Measurements from ENCODE around the gene HIRA.
"Not testable (repeated sequence)": the region's sequence is repeated elsewhere in the genome, so short reads cannot be mapped to it uniquely, and the experiment has no call there.

Gene HIRA

GRCh38 chr22:19383292-19383691 lies 48.2 kb downstream of the HIRA start:
- DNase-seq (ENCODE audit: low read depth, low spot score) = no peak

GRCh38 chr22:19382240-19382639 lies 49.3 kb downstream of the HIRA start:
- DNase-seq (ENCODE audit: low read depth, low spot score) = no peak

GRCh38 chr22:19378344-19378674 lies 53.2 kb downstream of the HIRA start:
- DNase-seq (ENCODE audit: low read depth, low spot score) = no peak

- DNase-seq (ENCODE audit: low read depth, low spot score) = no peak
These were observed 53.8 kb downstream of the HIRA start for GRCh38 chr22:19377565-19378343.

- DNase-seq (ENCODE audit: low read depth, low spot score) = no peak
These were observed 54.6 kb downstream of the HIRA start for GRCh38 chr22:19376971-19377370.

- DNase-seq (ENCODE audit: low read depth, low spot score) = no peak
These were observed 55.3 kb downstream of the HIRA start for GRCh38 chr22:19376247-19376646.

- no peak for DNase-seq (ENCODE audit: low read depth, low spot score)
These were observed 56.1 kb downstream of the HIRA start for GRCh38 chr22:19375435-19375834.

- DNase-seq (ENCODE audit: low read depth, low spot score) = no peak
These were observed 57.1 kb downstream of the HIRA start for GRCh38 chr22:19374410-19374809.

- DNase-seq (ENCODE audit: low read depth, low spot score) = no peak
These were observed 58.1 kb downstream of the HIRA start for GRCh38 chr22:19373450-19373849.

GRCh38 chr22:19371893-19372292 lies 59.6 kb downstream of the HIRA start:
- no peak for DNase-seq (ENCODE audit: low read depth, low spot score)

- no peak for DNase-seq (ENCODE audit: low read depth, low spot score)
These were observed 62.7 kb downstream of the HIRA start for GRCh38 chr22:19368876-19369275.

GRCh38 chr22:19367763-19368367 lies 63.7 kb downstream of the HIRA start:
- DNase-seq (ENCODE audit: low read depth, low spot score) = no peak

GRCh38 chr22:19363541-19363940 lies 68.0 kb downstream of the HIRA start:
- DNase-seq (ENCODE audit: low read depth, low spot score) = not testable (repeated sequence)

- no peak for DNase-seq (ENCODE audit: low read depth, low spot score)
These were observed 69.9 kb downstream of the HIRA start for GRCh38 chr22:19361501-19362103.

- no peak for DNase-seq (ENCODE audit: low read depth, low spot score)
These were observed 70.7 kb downstream of the HIRA start for GRCh38 chr22:19360862-19361261.

- no peak for DNase-seq (ENCODE audit: low read depth, low spot score)
These were observed 71.2 kb downstream of the HIRA start for GRCh38 chr22:19360300-19360792.

GRCh38 chr22:19359554-19360299 lies 71.8 kb downstream of the HIRA start:
- DNase-seq (ENCODE audit: low read depth, low spot score) = no peak

GRCh38 chr22:19358703-19359553 lies 72.6 kb downstream of the HIRA start:
- no peak for DNase-seq (ENCODE audit: low read depth, low spot score)

GRCh38 chr22:19358195-19358594 lies 73.3 kb downstream of the HIRA start:
- no peak for DNase-seq (ENCODE audit: low read depth, low spot score)

- DNase-seq (ENCODE audit: low read depth, low spot score) = no peak
These were observed 74.0 kb downstream of the HIRA start for GRCh38 chr22:19357270-19358105.
